Transverse colon (tissue), 4 donors: ENCODE data around the gene KLRK1.
"Not testable (repeated sequence)": the region's sequence is repeated elsewhere in the genome, so short reads cannot be mapped to it uniquely, and the experiment has no call there.

ENCODE experiments used
- CTCF ChIP-seq, 5 experiments: fragments of 200-600 bp in 3 of 5; fragments of 450-650 bp in 2 of 5; sonication (generic) in 3 of 5; IDR thresholded peaks; 1 replicate in 2 of 5; 2 replicates in 3 of 5; pipeline ENCODE4 v1.5.1; 2016 to 2017; ENCODE audit warnings: antibody characterized with exemption in 5 of 5, inconsistent platforms in 3 of 5, mild to moderate bottlenecking in 2 of 5, moderate library complexity in 1 of 5
- EP300 ChIP-seq: sonication (generic); formaldehyde crosslinking; IDR thresholded peaks from one replicate; pipeline ENCODE4 v1.6.1; 2017; ENCODE audit warnings: antibody characterized with exemption, low read depth
- POLR2A ChIP-seq: fragments of 450-650 bp; IDR thresholded peaks from one replicate; pipeline ENCODE4 v1.6.1; 2016; ENCODE audit warnings: antibody characterized with exemption, mild to moderate bottlenecking, moderate library complexity
- POLR2AphosphoS5 ChIP-seq, 3 donors: sonication (generic); formaldehyde crosslinking; IDR thresholded peaks; one replicate each; pipeline ENCODE4 v1.6.1; 2016; ENCODE audit warnings: antibody characterized with exemption in 3 of 3

GRCh38 chr12:10396176-10396575, 6.3 kb upstream of the KLRK1 start:
- not testable (repeated sequence) for TF ChIP-seq CTCF (IDR thresholded peaks at IDR 0.05); POLR2A; EP300; POLR2AphosphoS5 (IDR thresholded peaks at IDR 0.05)
